GM18873 (cell line): ENCODE results near the gene BRD4.

Experiments
- ATAC-seq: cut with Tn5 transposase; IDR thresholded peaks from one replicate; pipeline ENCODE4 v1.9.1; 2021; ENCODE audit warnings: mild to moderate bottlenecking, moderate library complexity, moderate number of reproducible peaks; ENCODE audit not compliant: unreplicated experiment, low FRiP score

The BRD4 gene

GRCh38 chr19:15199661-15200552, 132.4 kb downstream of the BRD4 start:
- ATAC-seq: no peak

- ATAC-seq: no peak
Measured at GRCh38 chr19:15198951-15199660, 133.2 kb downstream of the BRD4 start.

GRCh38 chr19:15197942-15198341, 134.4 kb downstream of the BRD4 start:
- no peak for ATAC-seq

DNA sequence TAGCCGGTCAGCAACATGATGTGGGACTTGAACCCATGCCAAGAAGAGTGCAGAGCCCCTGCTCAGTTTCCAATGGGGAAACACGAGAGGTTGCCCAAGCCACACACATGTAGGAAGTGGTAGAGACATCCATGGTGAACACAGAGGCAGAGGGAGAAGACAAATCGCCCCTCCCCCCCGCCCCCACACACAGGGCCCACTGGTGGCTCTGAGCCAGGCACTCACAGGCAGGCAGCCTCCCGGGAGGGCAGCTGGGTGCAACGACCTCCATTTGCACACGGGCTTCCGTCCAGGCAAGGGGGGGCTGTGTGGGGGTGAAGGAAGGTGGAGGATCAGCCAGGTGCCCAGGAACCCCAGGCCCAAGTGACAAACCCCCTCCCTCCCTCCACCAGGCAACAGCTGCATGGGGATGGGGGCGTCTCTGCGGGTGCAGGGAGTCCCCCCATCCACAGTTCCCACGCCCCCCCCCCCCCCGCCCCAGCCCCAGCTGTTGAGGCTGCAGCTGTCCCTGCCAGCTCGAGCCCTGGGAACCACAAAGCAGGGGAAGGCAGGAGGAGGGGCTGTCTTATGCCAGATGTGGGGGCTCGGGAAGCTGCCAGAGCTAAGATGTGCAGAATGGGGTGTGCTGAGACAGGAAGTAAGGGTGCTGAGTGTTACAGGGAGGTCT, 134.9 kb downstream of the BRD4 start:
- no peak for ATAC-seq

DNA sequence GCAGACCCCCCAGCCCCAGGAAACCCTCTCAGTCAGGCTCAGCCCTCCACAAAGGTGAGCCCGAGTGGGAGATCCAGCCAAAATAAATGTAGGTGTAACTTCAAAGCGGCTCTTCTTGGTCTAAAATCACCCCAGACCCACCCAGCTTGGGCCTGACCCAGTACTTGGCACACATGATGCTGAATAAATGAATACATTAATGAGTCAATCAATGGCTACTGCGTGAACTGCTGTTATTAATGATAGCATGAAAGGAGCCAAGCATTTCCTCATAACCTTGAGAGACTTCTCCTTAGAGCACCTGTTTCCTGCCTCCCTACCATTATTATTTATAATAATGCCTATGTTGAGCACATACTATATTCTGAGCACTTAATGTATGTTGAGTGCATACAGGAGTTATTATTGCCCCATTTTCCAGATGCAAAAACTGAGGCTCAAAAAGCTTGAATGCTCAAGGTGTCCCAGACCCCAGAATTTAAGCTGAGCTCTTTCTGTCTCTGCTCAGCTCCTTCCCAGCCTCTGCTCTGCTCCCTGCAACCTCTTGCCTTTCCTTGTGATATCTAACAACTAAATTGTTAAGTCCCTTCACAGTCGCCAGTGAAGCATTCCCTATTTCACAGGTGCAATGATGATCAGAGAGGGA, 135.9 kb downstream of the BRD4 start:
- no peak for ATAC-seq

- no peak for ATAC-seq
Measured at GRCh38 chr19:15195371-15196334, 136.7 kb downstream of the BRD4 start.

- ATAC-seq: no peak
Measured at GRCh38 chr19:15194938-15195337, 137.4 kb downstream of the BRD4 start.

DNA sequence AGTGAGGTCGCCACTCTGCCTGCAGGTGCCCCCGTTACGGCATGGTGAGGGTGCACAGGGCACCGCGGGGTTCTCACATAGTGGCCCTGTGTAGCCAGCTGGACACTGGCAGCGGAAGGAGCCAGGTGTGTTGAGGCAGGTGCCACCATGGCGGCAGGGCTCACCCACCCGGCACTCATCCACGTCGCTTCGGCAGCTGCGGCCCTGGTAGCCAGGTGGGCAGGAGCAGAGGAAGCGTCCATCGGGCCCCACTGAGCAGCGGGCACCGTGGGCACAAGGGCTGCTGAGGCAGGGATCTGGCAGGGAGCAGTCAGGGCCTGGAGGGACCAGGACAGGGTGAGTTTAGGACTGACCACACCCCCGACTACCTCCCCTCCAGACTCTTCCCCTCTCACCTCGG, 140.4 kb downstream of the BRD4 start:
- ATAC-seq: no peak

DNA sequence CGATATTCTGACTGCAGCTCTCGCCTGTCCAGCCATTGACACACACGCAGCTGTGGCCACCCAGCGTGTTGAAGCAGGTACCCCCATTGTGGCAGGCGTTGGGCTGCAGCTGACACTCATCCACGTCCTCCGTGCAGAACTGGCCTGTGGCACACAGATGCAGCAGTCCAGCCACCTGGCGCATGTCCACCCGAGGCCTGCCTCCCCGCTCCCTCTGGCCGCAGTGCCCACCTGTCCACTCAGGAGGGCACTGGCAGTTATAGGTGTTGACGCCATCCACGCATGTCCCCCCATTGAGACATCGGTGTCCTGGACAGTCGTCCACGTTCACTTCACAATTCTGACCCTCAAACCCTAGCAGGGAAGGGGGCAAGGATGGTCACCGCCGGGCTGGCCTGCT, 140.8 kb downstream of the BRD4 start:
- no peak for ATAC-seq

GRCh38 chr19:15188851-15189250, 143.5 kb downstream of the BRD4 start:
- ATAC-seq: no peak

DNA sequence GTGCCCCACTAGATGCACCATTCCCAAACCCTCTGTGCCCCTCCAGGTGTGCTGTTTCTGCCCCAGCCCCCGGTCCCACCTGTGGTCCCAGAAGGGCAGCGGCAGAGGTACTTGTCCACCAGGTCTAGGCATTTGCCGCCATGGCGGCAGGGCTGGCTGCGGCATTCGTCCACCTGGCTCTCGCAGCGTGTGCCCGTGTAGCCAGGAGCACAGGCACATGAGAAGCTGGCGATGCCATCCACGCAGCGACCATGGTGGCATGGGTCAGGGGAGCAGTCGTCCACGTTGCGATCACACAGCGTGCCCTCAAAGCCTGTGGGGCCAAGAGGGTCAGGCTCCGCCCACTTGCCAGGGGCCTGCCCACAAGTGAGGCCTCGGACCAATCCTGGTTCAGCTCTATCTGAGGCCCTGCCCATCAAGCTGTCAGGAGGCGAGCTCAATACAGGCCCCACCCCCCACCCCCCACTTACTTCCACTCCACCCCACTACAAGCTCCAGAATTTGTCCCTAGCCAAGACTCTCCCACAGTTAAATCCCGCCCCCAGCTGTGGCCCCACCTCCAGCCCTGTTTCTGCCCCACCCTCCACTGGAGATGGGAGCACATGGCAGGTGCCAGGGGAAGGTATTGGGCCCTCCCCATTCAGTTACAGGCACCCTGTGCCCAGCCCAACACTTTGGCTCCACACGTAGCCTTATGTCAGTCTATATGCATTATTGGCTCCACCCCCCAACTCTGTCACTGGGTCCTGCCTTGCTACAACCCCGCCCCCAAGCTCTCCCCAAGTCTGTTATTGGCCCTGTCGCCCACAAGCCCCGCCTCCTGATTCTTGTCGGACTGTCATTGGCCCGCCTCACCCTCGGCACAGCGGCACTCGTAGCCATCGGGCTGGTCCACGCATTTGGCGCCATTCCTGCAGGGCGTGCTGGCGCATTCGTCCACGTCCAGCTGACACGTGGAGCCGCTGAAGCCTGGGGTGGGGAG, 145.0 kb downstream of the BRD4 start:
- ATAC-seq: no peak
